GM10266 (cell line): ENCODE data around the gene SUOX.
"Not testable (repeated sequence)": the region's sequence is repeated elsewhere in the genome, so short reads cannot be mapped to it uniquely, and the experiment has no call there.

Source experiments
- DNase-seq: peaks from one replicate; pipeline ENCODE4 v3.0.0; 2012; ENCODE audit errors: extremely low spot score
- TF ChIP-seq, protein P1 (sequence below): IDR thresholded peaks from 2 replicates; pipeline ENCODE4 v1.5.1; 2012; ENCODE audit warnings: mild to moderate bottlenecking, low read depth; ENCODE audit not compliant: control insufficient read depth, insufficient read depth; ENCODE audit errors: missing control alignments

The SUOX gene

DNA sequence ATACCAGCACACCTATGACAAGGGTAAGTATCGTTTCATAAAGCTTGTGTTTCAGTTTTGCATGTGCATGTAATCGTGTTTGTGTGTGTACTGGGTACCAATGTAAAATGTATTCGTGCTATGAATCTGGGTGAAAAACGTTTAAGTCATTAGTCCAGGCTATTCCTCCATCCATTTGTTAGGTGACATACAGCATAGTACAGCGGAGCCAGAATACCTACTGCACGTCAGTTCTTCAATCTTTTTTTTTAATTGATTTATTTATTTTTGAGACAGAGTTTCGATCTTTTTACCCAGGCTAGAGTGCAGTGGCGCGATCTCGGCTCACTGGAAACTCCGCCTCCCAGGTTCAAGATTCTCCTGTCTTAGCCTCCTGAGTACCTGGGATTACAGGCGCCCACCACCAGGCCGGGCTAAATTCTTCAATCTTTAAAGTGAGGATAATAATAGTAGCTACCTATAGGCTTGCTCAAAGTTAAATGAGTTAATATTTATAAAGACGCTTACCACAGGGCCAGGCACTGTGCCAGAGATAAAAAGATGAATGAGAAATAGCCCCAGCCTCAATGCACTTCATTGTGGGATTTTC is 44.0 kb downstream of the SUOX start:
- no peak for DNase-seq
- TF ChIP-seq, protein P1, sequence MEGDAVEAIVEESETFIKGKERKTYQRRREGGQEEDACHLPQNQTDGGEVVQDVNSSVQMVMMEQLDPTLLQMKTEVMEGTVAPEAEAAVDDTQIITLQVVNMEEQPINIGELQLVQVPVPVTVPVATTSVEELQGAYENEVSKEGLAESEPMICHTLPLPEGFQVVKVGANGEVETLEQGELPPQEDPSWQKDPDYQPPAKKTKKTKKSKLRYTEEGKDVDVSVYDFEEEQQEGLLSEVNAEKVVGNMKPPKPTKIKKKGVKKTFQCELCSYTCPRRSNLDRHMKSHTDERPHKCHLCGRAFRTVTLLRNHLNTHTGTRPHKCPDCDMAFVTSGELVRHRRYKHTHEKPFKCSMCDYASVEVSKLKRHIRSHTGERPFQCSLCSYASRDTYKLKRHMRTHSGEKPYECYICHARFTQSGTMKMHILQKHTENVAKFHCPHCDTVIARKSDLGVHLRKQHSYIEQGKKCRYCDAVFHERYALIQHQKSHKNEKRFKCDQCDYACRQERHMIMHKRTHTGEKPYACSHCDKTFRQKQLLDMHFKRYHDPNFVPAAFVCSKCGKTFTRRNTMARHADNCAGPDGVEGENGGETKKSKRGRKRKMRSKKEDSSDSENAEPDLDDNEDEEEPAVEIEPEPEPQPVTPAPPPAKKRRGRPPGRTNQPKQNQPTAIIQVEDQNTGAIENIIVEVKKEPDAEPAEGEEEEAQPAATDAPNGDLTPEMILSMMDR = no peak

DNA sequence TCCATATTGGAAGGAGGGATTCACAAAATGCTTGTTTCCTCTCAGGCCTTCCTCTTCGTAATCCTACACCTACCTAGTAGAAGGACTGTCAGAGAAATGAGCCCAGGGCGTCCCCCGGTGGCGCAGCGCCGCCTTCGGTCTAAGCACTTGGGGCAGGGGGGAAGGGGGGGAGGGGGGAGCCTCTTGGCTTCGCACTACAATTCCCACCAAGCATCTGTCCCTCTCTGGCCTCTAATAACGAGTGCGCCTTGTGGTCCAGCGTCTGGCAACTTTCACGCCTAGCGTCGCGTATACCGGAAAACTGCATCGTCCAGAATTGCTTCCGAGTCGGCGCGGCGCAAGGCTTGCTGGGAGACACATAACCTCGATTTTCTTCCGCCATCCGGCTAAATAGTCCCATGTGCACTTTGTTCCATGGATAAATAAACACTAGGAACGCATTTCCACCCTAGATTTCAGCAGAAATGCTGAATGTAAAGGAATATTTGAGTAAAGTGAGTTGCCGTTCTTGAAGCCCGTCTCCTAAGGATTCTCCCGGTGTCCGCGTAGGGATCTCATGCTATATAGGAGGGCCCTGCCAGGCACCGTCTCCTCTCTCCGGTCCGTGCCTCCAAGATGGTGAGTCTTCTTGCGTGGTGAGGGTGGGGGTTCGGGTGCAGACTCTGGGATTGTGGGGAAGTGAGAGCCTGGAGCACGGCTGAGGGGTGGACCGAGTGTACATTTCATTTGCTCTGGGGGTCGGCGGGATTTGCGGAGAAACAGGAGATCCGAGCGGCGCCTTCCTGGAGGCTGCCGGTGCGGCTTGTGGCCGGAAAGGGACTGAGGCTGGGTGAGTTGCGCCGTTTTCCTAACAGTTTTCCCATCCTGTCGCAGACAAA is 44.7 kb downstream of the SUOX start, which contains the start of gene RPS26:
Gene RPS26 (plus strand): TSS at position 367 of the 878 bp plus-strand sequence. CDS start 249 bp downstream, at position 616.
- TF ChIP-seq, protein P1 = peak; percentile 61

GRCh38 chr12:56042430-56042813 is 45.3 kb downstream of the SUOX start:
- not testable (repeated sequence) for DNase-seq

More for the DNA sequence above, 44.7 kb downstream of the SUOX start, which contains the start of gene RPS26:
- DNase-seq = peak; percentile 84

DNA sequence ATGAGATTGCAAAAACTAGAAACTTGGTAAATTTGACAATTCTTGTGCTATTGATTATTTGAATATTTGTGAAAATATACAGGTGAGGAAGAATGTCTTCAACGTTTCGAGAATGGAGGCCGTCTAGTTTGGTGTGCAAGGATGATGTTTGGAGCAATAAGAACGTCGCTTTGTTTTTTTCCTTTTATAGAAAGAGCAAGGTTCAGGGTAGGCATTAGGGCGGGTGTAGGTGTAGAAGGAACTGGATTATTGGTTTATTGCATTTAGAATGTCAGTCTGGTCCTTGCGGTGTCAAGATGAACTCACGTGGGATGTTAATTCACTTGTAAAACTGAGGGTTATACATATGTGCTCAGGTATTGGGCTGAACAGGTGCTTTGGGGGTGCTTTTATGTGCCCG is 45.8 kb downstream of the SUOX start:
- TF ChIP-seq, protein P1 = no peak
- DNase-seq = no peak

DNA sequence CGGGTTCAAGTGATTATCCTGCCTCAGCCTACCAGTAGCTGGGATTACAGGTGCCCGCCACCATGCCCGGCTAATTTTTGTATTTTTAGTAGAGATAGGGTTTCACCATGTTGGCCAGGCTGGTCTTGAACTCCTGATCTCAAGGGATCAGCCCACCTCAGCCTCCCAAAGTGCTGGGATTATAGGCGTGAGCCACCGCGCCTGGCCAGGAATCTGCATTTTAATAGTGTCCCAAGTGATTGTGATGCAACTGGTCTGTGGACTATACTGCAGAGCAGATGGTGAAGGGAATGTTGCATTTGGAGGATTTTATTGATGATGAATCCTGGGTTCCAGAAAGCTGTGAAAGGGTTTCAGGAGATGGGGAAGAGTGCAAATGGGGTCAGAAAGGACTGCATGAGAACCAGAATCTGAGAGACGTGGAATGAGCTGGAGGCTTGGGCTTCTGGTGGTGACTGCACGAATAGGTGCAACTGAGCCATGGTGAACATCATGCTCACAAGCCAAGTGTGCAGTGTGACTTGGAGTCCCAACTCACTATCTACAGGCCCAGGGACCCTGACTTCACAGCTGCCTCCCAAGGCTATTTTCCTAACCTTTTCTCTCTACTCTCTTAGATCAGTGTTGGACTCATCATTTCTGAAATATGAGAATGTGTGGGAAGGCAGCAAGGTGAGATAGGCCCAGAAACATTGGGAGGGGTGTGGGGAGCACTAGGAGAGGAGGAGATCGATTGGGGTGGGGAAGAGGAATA is 49.1 kb downstream of the SUOX start:
- no peak for DNase-seq
- TF ChIP-seq, protein P1 = no peak

- DNase-seq = no peak
- TF ChIP-seq, protein P1 = no peak
Observed at GRCh38 chr12:56053407-56053893, 56.4 kb downstream of the SUOX start.
